B cell (primary cell): ENCODE data around the gene ZSWIM4. TPM values are rescaled to one million over a fixed set of nuclear protein-coding genes. Genes with fewer than 3 reads are reported as not detected.
A peak's percentile ranks its signal among the peaks of the same experiment; 100 is the strongest.

ENCODE experiments used
- ATAC-seq: fragments of 200-7000 bp; cut with Tn5 transposase; one replicate; pipeline ENCODE4 v1.10.0; 2021; ENCODE audit warnings: low read depth, mild to moderate bottlenecking, moderate number of reproducible peaks, moderate library complexity
- CTCF ChIA-PET: fragments of 350-600 bp; sonication (Branson Sonifier 250); formaldehyde crosslinking; loops from one replicate; lab custom pipeline; 2021; ENCODE audit warnings: antibody characterized with exemption, inconsistent platforms; lab: Charles Lee
- POLR2A ChIA-PET: fragments of 350-600 bp; sonication (Branson Sonifier 250); formaldehyde crosslinking; loops from one replicate; lab custom pipeline; 2021; ENCODE audit warnings: antibody characterized with exemption; lab: Charles Lee
- DNase-seq: peaks from one replicate; pipeline ENCODE4 v3.0.0; 2013
- H2AFZ ChIP-seq: 2 replicates; pipeline ENCODE4 v1.6.1; 2012; ENCODE audit warnings: mild to moderate bottlenecking, low read depth, low read length; ENCODE audit not compliant: insufficient read depth, poor library complexity, severe bottlenecking
- H3K27ac ChIP-seq, 2 donors: 1 replicate in 1 of 2; 2 replicates in 1 of 2; pipeline ENCODE4 v1.5.1; 2012 to 2013; ENCODE audit warnings: low read length in 2 of 2, mild to moderate bottlenecking in 2 of 2, moderate library complexity in 1 of 2
- H3K27me3 ChIP-seq, 4 experiments: fragments of 200-600 bp in 1 of 4; sonication (generic) in 1 of 4; replicated peaks in 1 of 4; 1 replicate in 2 of 4; 2 replicates in 2 of 4; pipeline versions ENCODE4 v1.6.1 to v1.7.0; 2013 to 2016; ENCODE audit warnings: low read length in 3 of 4, mild to moderate bottlenecking in 2 of 4, mixed read lengths in 1 of 4, moderate library complexity in 1 of 4; ENCODE audit not compliant: insufficient read depth in 4 of 4, control insufficient read depth in 3 of 4; ENCODE audit errors: control extremely low read depth in 1 of 4
- H3K36me3 ChIP-seq, 2 experiments: replicated peaks in 1 of 2; 1 replicate in 1 of 2; 2 replicates in 1 of 2; pipeline versions ENCODE4 v1.6.1 to v1.7.1; 2013; ENCODE audit warnings: low read length in 1 of 2; ENCODE audit not compliant: insufficient read depth in 2 of 2, control insufficient read depth in 1 of 2; ENCODE audit errors: control extremely low read depth in 1 of 2, extremely low read depth in 1 of 2
- H3K4me1 ChIP-seq, 2 donors: fragments of 200-600 bp in 1 of 2; sonication (generic) in 1 of 2; 1 replicate in 1 of 2; 2 replicates in 1 of 2; pipeline versions ENCODE4 v1.5.1 to v1.6.1; 2013 to 2017; ENCODE audit warnings: low read length in 2 of 2; ENCODE audit not compliant: control insufficient read depth in 2 of 2, insufficient read depth in 2 of 2
- H3K4me2 ChIP-seq: replicated peaks from 2 replicates; pipeline ENCODE3; 2012; ENCODE audit warnings: mild to moderate bottlenecking, low read depth, low read length; ENCODE audit not compliant: poor library complexity, severe bottlenecking
- H3K4me3 ChIP-seq, 5 experiments: fragments of 200-600 bp in 1 of 5; sonication (generic) in 1 of 5; 1 replicate in 3 of 5; 2 replicates in 2 of 5; pipeline versions ENCODE4 v1.5.1 to v1.7.0; 2011 to 2016; ENCODE audit warnings: low read length in 4 of 5, mild to moderate bottlenecking in 4 of 5, low read depth in 2 of 5, control low read depth in 1 of 5, moderate library complexity in 1 of 5; ENCODE audit not compliant: insufficient read depth in 1 of 5; ENCODE audit errors: control extremely low read depth in 1 of 5, extremely low read depth in 1 of 5
- H3K79me2 ChIP-seq: fragments of 200-600 bp; sonication (generic); one replicate; pipeline ENCODE4 v1.6.0; 2016; ENCODE audit warnings: low read length; ENCODE audit not compliant: control insufficient read depth, insufficient read depth
- H3K9ac ChIP-seq: fragments of 200-600 bp; sonication (generic); 2 replicates; pipeline ENCODE4 v1.6.1; 2017; ENCODE audit warnings: mild to moderate bottlenecking, low read length, moderate library complexity
- H3K9me3 ChIP-seq, 3 donors: one replicate each; pipeline versions ENCODE4 v1.6.1 to v1.7.1; 2013; ENCODE audit warnings: low read length in 2 of 3; ENCODE audit not compliant: control insufficient read depth in 2 of 3, insufficient read depth in 1 of 3; ENCODE audit errors: control extremely low read depth in 1 of 3
- H4K20me1 ChIP-seq: 2 replicates; pipeline ENCODE4 v1.6.0; 2012; ENCODE audit warnings: mild to moderate bottlenecking, low read length; ENCODE audit not compliant: insufficient read depth, control insufficient read depth, poor library complexity, severe bottlenecking
- H3K27ac Mint-ChIP-seq: one replicate; pipeline ENCODE4 v1.8.0; 2021; ENCODE audit warnings: mixed read lengths
- H3K27me3 Mint-ChIP-seq: one replicate; pipeline ENCODE4 v1.8.0; 2021; ENCODE audit warnings: mixed read lengths
- H3K4me1 Mint-ChIP-seq: one replicate; pipeline ENCODE4 v1.8.0; 2021; ENCODE audit warnings: mixed read lengths
- H3K4me3 Mint-ChIP-seq: one replicate; pipeline ENCODE4 v1.8.0; 2021; ENCODE audit warnings: mixed read lengths
- H3K9me3 Mint-ChIP-seq: one replicate; pipeline ENCODE4 v1.8.0; 2022; ENCODE audit warnings: mixed read lengths; ENCODE audit not compliant: insufficient read depth
- CTCF ChIP-seq: fragments of 200-600 bp; IDR thresholded peaks from one replicate; pipeline ENCODE4 v1.8.0; 2022; ENCODE audit warnings: antibody characterized with exemption, mild to moderate bottlenecking
- EZH2 ChIP-seq: IDR thresholded peaks from 2 replicates; pipeline ENCODE4 v1.6.1; 2012; ENCODE audit warnings: borderline replicate concordance, low read depth, mild to moderate bottlenecking, moderate library complexity, low read length; ENCODE audit not compliant: insufficient read depth, poor library complexity, severe bottlenecking
- WGBS: methylation state at CpG from one replicate; pipeline ENCODE4 v1.1.5; 2013; ENCODE audit warnings: missing lambda C conversion rate; ENCODE audit not compliant: insufficient coverage; 5-methylcytosine and 5-hydroxymethylcytosine counted together
- intact Hi-C: fragments of 100-400 bp; cut with micrococcal nuclease; formaldehyde crosslinking; loops from one replicate; pipeline ENCODE4 v1.10.0; 2022
- polyA plus RNA-seq: library from polyadenylated mRNA; depleted of rRNA; stranded (reverse); fragments of >200 nt; gene quantifications from 2 replicates; pipeline ENCODE4 v1.2.3, GENCODE V29; 2012
- total RNA-seq, 2 donors: library from RNA; stranded (reverse); fragments of 120-200 nt in 1 of 2; gene quantifications; 1 replicate in 1 of 2; 2 replicates in 1 of 2; pipeline versions ENCODE4 v1.2.3 to v1.2.4, GENCODE V29; 2013 to 2022

Gene ZSWIM4
- total and polyA plus RNA-seq, 2 donors (not counting 1 experiment from before 2014, with no cell fraction given), result 2.6 to 10.6 TPM

- ChIA-PET POLR2A (interaction anchor here (0.5 to 2.6 kb wide), 16 partner anchors 9 to 594 kb away, joined by 3 to 17 read pairs (median 6); partner anchors contain the start of genes MRI1 and ZSWIM4), CTCF (interaction anchor here (0.6 to 3.1 kb wide), 12 partner anchors 10 to 1477 kb away, joined by 3 to 16 read pairs (median 4); a partner anchor contains a TSS)
- Histone ChIP-seq H3K27ac (peak within 1 kb of the TSS; percentile 79 to 82), H3K9me3 (no peaks in the 10 kb centered on the region), H3K4me3 (peak within 1 kb of the TSS; percentile 51 to 96 (median 85)), H3K4me2 (peak within 1 kb of the TSS; percentile 88), H3K79me2 (peaks cover 35% of the 10 kb centered on the region), H3K4me1 (peaks cover 10 to 14% of the 10 kb centered on the region in 2 donors), H3K36me3 (peaks cover 0 to 31% of the 10 kb centered on the region in 2 experiments), H3K27me3 (no peaks in the 10 kb centered on the region), H4K20me1 (peaks cover 8% of the 10 kb centered on the region), H2AFZ (peak within 1 kb of the TSS; percentile 89), H3K9ac (peak within 1 kb of the TSS; percentile 78)
- DNase-seq (peak; percentile 91), ATAC-seq (peak; percentile 100)
- Mint-ChIP-seq H3K27me3 (no peaks in the 10 kb centered on the region), H3K4me1 (peaks cover 25% of the 10 kb centered on the region), H3K27ac (peak within 1 kb of the TSS; percentile 94), H3K4me3 (peak within 1 kb of the TSS; percentile 97), H3K9me3 (no peaks in the 10 kb centered on the region)
- intact Hi-C loops, result loop anchor here (1.0 kb wide), 3 partner anchors 21 to 43 kb away; partner anchors contain the start of gene ZSWIM4
- under 1% methylated on average over 53 of the region's 61 CpGs for WGBS
- TF ChIP-seq CTCF, result no peak
- no peak for TF ChIP-seq EZH2
Measured at GRCh38 chr19:13774217-13775191, 20.7 kb upstream of the ZSWIM4 start, which contains the start of gene C19orf53. Gene C19orf53, plus strand, starts transcription at chr19:13774456. Its CDS starts 22 bp downstream, at chr19:13774478.
